OCI-LY1 (cell line): ENCODE results near the gene RHEX.
A peak's percentile ranks its signal among the peaks of the same experiment; 100 is the strongest.

Source experiments
- H2AFZ ChIP-seq: fragments of 200-600 bp; sonication (generic), shearing (Covaris generic); 2 replicates; pipeline ENCODE4 v1.6.0; 2014; ENCODE audit warnings: antibody characterized with exemption, mild to moderate bottlenecking, low read length
- H3F3A ChIP-seq: fragments of 200-600 bp; sonication (generic), shearing (Covaris generic); 2 replicates; pipeline ENCODE4 v1.6.0; 2014; ENCODE audit warnings: mild to moderate bottlenecking, antibody characterized with exemption, low read length, moderate library complexity; ENCODE audit not compliant: insufficient read depth
- H3K27ac ChIP-seq: fragments of 200-600 bp; sonication (generic); 2 replicates; pipeline ENCODE4 v1.5.1; 2014; ENCODE audit warnings: low read length, mixed run types, mild to moderate bottlenecking, low read depth; ENCODE audit not compliant: poor library complexity, severe bottlenecking
- H3K27me3 ChIP-seq: fragments of 200-600 bp; sonication (generic); 2 replicates; pipeline ENCODE4 v1.6.0; 2014; ENCODE audit warnings: antibody characterized with exemption, mild to moderate bottlenecking, low read length, moderate library complexity; ENCODE audit not compliant: insufficient read depth
- H3K36me3 ChIP-seq: fragments of 200-600 bp; sonication (generic); 2 replicates; pipeline ENCODE4 v1.6.1; 2014; ENCODE audit warnings: mild to moderate bottlenecking, antibody characterized with exemption, low read length, moderate library complexity, mixed read lengths; ENCODE audit not compliant: insufficient read depth
- H3K4me1 ChIP-seq: fragments of 200-600 bp; sonication (generic); 2 replicates; pipeline ENCODE4 v1.5.1; 2014; ENCODE audit warnings: mild to moderate bottlenecking, low read length, moderate library complexity; ENCODE audit not compliant: insufficient read depth, severe bottlenecking
- H3K4me2 ChIP-seq: fragments of 200-600 bp; sonication (generic), shearing (Covaris generic); 2 replicates; pipeline ENCODE4 v1.6.1; 2014; ENCODE audit warnings: low read length
- H3K4me3 ChIP-seq: fragments of 200-600 bp; sonication (generic); 2 replicates; pipeline ENCODE4 v1.5.1; 2014; ENCODE audit warnings: low read length, low read depth, mild to moderate bottlenecking, mixed read lengths; ENCODE audit not compliant: poor library complexity, severe bottlenecking
- H3K79me2 ChIP-seq: fragments of 200-600 bp; shearing (Covaris generic); 2 replicates; pipeline ENCODE4 v1.6.1; 2016; ENCODE audit warnings: mixed run types, low read length, mixed read lengths; ENCODE audit not compliant: insufficient read depth
- H3K9ac ChIP-seq: fragments of 200-600 bp; sonication (generic), shearing (Covaris generic); 2 replicates; pipeline ENCODE4 v1.6.1; 2014; ENCODE audit warnings: mild to moderate bottlenecking, low read length, mixed read lengths
- H3K9me2 ChIP-seq: fragments of 200-600 bp; sonication (generic), shearing (Covaris generic); 2 replicates; pipeline ENCODE4 v1.6.1; 2014; ENCODE audit warnings: low read depth, mild to moderate bottlenecking, low read length, mixed read lengths
- H3K9me3 ChIP-seq: fragments of 200-600 bp; shearing (Covaris generic); 2 replicates; pipeline ENCODE4 v1.6.1; 2014; ENCODE audit warnings: low read length, mixed read lengths
- H4K20me1 ChIP-seq: fragments of 200-600 bp; sonication (generic), shearing (Covaris generic); 2 replicates; pipeline ENCODE4 v1.6.0; 2016; ENCODE audit warnings: mild to moderate bottlenecking, low read length; ENCODE audit not compliant: insufficient read depth
- EZH2 ChIP-seq: fragments of 200-600 bp; sonication (generic), shearing (Covaris generic); IDR thresholded peaks from 2 replicates; pipeline ENCODE4 v1.8.0; 2017; ENCODE audit warnings: borderline replicate concordance, mixed run types, mild to moderate bottlenecking, antibody characterized with exemption, low read length, moderate library complexity, mixed read lengths
- TF ChIP-seq, protein P1 (sequence below): fragments of 200-600 bp; sonication (generic), shearing (Covaris generic); IDR thresholded peaks from 2 replicates; pipeline ENCODE4 v1.5.1; 2017; ENCODE audit warnings: mild to moderate bottlenecking, antibody characterized with exemption, low read length, moderate library complexity, mixed read lengths

RHEX gene

DNA sequence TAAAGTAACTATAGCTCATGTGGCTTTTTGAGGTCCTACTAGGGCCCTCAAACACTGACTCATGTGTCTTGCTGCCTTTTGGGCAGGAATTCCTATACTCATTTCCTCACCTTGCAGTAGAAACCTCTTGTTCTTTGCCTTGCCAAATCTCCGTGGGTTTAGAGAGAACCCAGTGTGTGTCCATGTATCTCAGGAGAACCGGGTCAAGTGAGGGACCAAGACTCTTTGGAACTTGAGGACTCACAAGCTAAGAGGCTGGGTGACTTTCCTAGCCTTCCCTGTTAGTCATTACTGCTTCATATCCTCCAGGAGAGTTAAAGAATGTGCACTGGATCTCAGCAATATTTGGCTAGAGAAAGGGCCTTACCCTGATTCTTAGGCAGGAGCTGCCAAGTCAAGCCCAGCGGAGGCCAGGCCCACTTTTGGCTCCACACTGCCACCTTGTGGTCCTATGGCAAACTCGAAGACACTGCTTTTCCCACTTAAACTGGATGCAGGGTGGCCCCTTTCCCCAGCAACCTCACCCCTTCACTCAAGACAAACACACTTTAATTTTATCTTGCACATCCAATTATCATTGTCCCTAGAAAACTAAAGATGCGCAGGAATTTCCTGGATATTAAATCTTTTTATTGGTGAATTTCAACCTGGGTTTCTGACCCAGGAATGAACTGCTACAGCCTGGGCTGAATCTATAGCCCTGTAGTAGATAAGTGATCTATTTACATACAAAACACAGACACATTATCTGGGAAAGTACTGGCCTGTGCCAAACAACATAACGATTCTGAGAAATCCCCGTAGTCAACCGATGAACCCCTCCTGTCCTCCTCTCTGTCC is 53.6 kb downstream of the RHEX start:
- no peaks in the 10 kb centered on the region for H3K79me2 ChIP-seq
- H3K4me1 ChIP-seq = peaks cover 3% of the 10 kb centered on the region
- no peaks in the 10 kb centered on the region for H3K27me3 ChIP-seq
- H3K9ac ChIP-seq = no peak overlapping the region
- no peaks in the 10 kb centered on the region for H3K36me3 ChIP-seq
- no peaks in the 10 kb centered on the region for H3F3A ChIP-seq
- no peaks in the 10 kb centered on the region for H3K9me3 ChIP-seq
- H2AFZ ChIP-seq = no peak overlapping the region
- no peak for TF ChIP-seq EZH2
- TF ChIP-seq, protein P1, sequence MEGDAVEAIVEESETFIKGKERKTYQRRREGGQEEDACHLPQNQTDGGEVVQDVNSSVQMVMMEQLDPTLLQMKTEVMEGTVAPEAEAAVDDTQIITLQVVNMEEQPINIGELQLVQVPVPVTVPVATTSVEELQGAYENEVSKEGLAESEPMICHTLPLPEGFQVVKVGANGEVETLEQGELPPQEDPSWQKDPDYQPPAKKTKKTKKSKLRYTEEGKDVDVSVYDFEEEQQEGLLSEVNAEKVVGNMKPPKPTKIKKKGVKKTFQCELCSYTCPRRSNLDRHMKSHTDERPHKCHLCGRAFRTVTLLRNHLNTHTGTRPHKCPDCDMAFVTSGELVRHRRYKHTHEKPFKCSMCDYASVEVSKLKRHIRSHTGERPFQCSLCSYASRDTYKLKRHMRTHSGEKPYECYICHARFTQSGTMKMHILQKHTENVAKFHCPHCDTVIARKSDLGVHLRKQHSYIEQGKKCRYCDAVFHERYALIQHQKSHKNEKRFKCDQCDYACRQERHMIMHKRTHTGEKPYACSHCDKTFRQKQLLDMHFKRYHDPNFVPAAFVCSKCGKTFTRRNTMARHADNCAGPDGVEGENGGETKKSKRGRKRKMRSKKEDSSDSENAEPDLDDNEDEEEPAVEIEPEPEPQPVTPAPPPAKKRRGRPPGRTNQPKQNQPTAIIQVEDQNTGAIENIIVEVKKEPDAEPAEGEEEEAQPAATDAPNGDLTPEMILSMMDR = peak; percentile 92
- H3K4me2 ChIP-seq = no peak overlapping the region
- no peaks in the 10 kb centered on the region for H4K20me1 ChIP-seq
- no peak overlapping the region for H3K27ac ChIP-seq
- H3K4me3 ChIP-seq = no peak overlapping the region
- H3K9me2 ChIP-seq = no peaks in the 10 kb centered on the region

DNA sequence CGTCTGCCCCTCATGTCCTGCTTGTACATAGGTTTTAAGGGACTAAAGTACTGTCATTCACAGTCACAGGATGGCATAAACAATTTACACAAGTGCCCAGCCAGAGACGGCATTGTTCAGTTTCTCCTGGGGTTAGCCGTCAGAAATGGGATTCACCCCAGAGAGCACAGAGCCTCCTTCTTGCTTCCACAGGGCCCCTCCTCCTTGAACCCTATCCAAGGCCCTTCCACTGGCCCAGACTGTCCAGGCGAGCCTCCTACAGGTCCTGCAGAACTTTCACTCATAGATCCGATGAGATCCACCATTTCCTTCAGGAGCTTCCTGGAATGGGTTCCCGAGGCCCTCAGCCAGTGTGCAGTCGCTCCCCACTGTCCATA is 54.2 kb downstream of the RHEX start:
- Histone ChIP-seq H3K9me3 (no peaks in the 10 kb centered on the region), H3K9me2 (no peaks in the 10 kb centered on the region), H3K27me3 (no peaks in the 10 kb centered on the region), H3K4me1 (peaks cover 3% of the 10 kb centered on the region), H3K36me3 (no peaks in the 10 kb centered on the region), H3K27ac (no peak overlapping the region), H3K4me3 (no peak overlapping the region), H2AFZ (no peak overlapping the region), H4K20me1 (no peaks in the 10 kb centered on the region), H3F3A (no peaks in the 10 kb centered on the region), H3K9ac (no peak overlapping the region), H3K79me2 (no peaks in the 10 kb centered on the region), H3K4me2 (no peak overlapping the region)
- TF ChIP-seq, protein P1 = no peak
- no peak for TF ChIP-seq EZH2

DNA sequence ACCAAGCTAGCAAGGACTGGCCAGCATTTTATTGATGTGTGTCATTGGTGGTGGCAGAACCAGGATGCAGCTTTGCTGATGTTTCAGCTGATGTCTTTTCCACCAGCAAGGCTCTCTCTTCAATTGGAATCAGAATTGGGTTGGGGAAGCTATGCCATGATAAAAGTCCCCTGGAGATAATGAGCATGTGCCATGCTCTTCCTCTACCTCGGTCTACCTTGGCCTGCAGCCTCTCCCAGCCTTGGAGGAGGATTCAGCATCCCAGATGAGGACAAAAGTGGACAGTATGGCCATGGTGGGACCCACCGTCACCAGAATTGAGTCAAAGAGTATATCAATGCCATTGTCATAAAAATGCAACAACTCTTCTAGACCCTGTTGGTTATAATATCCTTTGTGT is 55.7 kb downstream of the RHEX start:
- Histone ChIP-seq H3K27ac (no peak overlapping the region), H3K4me3 (no peak overlapping the region), H3K27me3 (no peaks in the 10 kb centered on the region), H3K9me3 (no peaks in the 10 kb centered on the region), H3K9me2 (no peaks in the 10 kb centered on the region), H3K9ac (no peak overlapping the region), H2AFZ (no peak overlapping the region), H3K4me1 (peaks cover 3% of the 10 kb centered on the region), H3K79me2 (no peaks in the 10 kb centered on the region), H3F3A (no peaks in the 10 kb centered on the region), H3K36me3 (no peaks in the 10 kb centered on the region), H3K4me2 (no peak overlapping the region), H4K20me1 (no peaks in the 10 kb centered on the region)
- TF ChIP-seq, protein P1 = no peak
- TF ChIP-seq EZH2 = no peak
